22Rv1 (cell line): ENCODE results near the gene LYPD1.

Experiments
- H3K27ac ChIP-seq: fragments of 450-650 bp; 2 replicates; pipeline ENCODE4 v1.5.1; 2017
- ZFX ChIP-seq: fragments of 450-650 bp; IDR thresholded peaks from 2 replicates; pipeline ENCODE4 v1.6.1; 2017; ENCODE audit warnings: antibody characterized with exemption, borderline replicate concordance
- TF ChIP-seq, protein P1 (sequence below): fragments of 450-650 bp; IDR thresholded peaks from 2 replicates; pipeline ENCODE4 v1.5.1; 2017; ENCODE audit warnings: mild to moderate bottlenecking

Gene LYPD1

DNA sequence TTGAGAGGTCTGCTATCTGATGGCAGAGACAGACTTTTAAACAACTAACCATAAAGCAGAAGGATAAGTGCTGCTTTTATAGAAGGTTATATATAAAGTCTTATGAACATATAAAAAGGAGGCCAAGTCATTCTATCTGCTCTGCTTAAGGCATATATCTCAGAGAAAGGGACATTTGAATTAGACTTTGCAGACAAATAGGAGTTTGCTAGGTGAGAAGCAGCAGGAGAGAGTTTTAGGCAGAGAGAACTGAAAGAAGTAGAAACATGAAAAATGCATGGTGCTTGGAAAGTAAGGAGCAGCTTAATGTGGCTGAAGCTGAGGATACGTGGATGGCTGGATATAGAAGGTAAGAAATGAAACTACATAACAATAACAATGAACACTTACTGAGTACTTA is 65.4 kb downstream of the LYPD1 start:
- no peak overlapping the region for H3K27ac ChIP-seq
- TF ChIP-seq, protein P1, sequence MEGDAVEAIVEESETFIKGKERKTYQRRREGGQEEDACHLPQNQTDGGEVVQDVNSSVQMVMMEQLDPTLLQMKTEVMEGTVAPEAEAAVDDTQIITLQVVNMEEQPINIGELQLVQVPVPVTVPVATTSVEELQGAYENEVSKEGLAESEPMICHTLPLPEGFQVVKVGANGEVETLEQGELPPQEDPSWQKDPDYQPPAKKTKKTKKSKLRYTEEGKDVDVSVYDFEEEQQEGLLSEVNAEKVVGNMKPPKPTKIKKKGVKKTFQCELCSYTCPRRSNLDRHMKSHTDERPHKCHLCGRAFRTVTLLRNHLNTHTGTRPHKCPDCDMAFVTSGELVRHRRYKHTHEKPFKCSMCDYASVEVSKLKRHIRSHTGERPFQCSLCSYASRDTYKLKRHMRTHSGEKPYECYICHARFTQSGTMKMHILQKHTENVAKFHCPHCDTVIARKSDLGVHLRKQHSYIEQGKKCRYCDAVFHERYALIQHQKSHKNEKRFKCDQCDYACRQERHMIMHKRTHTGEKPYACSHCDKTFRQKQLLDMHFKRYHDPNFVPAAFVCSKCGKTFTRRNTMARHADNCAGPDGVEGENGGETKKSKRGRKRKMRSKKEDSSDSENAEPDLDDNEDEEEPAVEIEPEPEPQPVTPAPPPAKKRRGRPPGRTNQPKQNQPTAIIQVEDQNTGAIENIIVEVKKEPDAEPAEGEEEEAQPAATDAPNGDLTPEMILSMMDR, result no peak
- no peak for TF ChIP-seq ZFX

DNA sequence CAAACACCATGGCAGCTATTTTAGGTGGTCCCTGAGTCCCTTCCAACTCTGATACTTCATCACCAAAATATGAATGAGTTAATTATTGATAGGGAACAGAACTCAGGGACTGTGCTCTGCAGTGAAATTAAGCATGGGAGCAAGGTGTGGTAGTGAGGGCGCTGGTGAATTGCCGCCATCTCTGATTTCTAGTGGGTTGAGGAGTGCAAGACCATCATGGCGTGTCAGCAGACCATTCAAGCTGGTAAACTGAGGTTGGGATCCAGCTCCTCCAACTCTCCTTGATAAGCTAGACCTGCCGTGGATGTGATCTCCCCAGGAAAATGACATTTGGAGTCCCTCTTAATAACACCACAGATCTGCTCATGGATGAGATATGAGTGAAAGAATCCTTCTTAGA is 70.4 kb downstream of the LYPD1 start:
- TF ChIP-seq ZFX, result no peak
- TF ChIP-seq, protein P1, result no peak
- H3K27ac ChIP-seq, result no peak overlapping the region

DNA sequence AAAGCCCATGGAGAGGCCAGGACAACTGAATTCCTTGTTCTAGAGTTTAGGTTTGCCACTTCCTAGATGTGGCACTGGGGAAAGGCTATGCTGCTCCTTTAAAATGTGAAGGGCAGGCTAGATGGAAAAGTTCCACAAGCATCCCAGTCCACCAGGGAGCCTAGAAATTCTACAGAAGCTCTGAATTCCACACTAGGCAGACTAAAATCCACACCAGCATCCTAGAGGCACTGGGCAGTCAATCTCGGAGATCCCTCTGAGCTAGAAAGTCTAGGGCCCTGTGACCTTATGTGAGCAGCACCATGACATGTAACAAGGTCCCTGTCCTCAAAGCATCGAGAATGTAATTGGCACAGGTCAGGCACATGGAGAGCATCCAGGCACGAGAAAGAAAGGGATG is 71.5 kb downstream of the LYPD1 start:
- H3K27ac ChIP-seq, result no peak overlapping the region
- no peak for TF ChIP-seq ZFX

DNA sequence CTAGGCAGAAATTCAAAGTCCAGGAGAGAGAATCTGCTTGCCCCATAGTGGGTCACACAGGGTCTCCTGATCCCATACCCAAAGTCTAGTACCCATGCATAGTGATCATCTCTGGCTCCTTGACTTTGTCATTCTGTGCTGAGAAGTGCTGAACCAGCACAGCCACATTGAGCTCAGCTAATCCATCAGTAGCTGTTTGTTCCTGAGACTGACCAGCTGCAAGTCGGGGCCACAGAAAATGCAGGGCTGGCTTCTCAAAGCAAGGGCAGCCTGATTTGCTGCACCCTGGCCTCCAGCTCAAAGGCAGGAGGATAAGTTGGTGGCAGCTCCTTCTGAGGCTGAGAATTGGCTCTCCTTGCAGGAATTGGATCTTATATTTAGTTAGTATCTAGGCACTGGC is 72.2 kb downstream of the LYPD1 start:
- TF ChIP-seq ZFX, result no peak
- TF ChIP-seq, protein P1, result no peak
- H3K27ac ChIP-seq, result no peak overlapping the region

DNA sequence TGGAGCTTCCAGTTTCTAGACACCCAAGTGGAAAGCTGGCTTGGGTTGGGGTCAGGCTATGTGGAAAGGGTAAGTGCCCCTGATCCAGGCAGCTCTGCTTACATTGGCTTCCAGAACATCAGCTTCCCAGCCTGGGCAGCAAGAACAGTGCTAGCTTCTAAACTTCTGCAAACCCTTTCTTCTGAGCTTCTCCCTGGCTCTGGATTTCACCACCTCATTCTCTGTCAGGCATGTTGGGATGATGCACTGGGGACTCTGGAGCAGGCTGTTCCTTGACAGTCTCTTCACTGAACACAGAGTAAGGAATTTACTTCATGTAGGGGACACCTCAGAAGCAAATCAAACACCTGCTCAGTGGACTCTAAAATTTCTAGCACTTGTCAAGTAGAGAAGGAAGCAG is 72.8 kb downstream of the LYPD1 start:
- no peak for TF ChIP-seq ZFX
- TF ChIP-seq, protein P1, result no peak
- H3K27ac ChIP-seq, result no peak overlapping the region

DNA sequence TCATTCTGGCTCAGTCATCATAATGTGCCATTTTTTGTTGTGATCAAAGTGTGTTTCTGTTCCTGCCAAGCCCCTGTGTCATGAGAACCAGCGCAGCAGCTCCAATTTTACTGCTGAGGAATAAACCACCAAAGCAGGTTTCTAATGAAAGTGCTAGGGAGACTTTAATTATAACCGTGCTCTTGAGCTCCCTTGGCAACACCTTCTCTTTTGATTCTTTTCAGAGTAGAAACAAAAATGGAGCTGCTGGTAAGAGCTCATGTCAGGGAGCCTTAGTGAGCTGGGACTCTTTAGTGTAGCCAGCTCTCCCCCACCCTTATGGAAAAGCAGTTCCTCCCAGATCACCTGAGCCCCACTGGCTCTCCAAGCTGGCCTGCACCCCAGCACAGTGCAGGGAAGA is 74.3 kb downstream of the LYPD1 start:
- H3K27ac ChIP-seq, result no peak overlapping the region
- no peak for TF ChIP-seq ZFX
- TF ChIP-seq, protein P1, result no peak

DNA sequence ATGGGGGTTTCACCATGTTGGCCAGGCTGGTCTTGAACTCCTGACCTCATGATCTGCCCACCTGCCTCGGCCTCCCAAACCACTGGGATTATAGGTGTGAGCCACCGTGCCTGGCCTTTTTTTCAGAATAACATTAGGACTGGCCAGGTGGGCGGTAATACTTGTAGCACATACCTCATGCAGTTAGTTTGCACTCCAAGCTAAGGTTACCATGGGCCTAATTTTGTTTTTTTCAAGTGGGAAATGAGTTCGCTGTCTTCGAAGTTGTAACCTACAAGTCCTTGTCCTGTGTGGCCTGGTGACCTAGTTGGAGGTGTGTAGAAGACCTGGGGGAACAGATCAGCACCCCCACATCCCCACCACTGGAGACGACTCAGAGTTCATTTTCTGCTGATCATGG is 74.8 kb downstream of the LYPD1 start:
- TF ChIP-seq, protein P1, result no peak
- TF ChIP-seq ZFX, result no peak
- no peak overlapping the region for H3K27ac ChIP-seq
